Amniotic epithelial cell (primary cell): ENCODE results near the gene MARK1.
A peak's percentile ranks its signal among the peaks of the same experiment; 100 is the strongest.
"Not testable (repeated sequence)": the region's sequence is repeated elsewhere in the genome, so short reads cannot be mapped to it uniquely, and the experiment has no call there.

Source experiments
- DNase-seq: peaks from one replicate; pipeline ENCODE4 v3.0.0-alpha.2; 2010; ENCODE audit warnings: low read depth

Gene MARK1

DNA sequence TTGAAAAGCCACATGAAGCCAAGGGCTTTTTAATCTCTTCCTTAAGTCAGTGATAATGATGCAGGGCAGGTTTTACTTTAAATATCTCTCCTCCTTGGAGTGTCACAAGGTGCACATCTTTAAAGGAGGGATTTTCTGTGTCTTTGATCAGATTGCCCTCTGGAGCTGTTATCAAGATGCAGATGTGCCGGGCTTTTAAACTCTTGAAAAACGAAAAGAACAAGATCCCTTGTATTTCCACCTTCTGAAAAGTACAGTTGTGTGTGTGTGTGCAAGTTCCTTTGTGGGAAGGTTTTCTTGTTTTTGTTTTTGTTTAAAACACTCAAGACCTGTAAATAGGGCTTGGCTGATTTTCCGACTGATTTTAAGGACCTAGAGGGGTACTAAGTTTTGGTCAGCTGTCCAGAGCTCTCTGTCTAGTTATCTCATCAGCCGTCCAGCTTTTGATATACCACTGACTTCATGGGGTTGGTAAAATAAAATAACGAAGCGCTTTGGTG, 1.6 kb downstream of the MARK1 start:
- no peak for DNase-seq

DNA sequence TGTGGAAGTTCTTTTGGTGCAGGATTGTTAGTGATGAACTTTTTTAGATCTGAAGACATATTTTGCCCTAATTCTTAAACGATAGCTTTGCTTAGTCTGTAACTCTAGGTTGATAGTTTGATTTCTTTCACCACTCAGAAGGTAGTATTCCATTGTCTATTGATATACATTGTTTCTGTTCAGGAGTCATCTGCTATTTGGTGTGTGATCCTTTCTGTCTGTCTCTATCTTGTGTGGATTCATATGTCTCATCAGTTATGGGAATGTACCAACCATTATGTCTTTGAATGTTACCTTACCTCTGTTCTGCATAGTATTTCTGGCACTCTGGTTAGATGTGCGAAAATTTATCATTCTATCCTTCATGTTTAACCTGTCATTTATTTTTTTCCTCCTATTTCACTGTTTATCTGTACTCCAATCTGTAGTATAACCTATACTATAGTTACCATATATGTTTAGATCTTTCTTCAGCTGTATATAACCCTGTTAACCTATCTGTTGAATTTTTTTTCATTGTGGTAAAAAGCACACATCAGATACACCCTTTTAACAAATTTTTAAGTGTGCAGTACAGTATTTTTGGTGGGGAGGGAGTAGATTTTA, 5.7 kb downstream of the MARK1 start:
- DNase-seq = no peak

DNA sequence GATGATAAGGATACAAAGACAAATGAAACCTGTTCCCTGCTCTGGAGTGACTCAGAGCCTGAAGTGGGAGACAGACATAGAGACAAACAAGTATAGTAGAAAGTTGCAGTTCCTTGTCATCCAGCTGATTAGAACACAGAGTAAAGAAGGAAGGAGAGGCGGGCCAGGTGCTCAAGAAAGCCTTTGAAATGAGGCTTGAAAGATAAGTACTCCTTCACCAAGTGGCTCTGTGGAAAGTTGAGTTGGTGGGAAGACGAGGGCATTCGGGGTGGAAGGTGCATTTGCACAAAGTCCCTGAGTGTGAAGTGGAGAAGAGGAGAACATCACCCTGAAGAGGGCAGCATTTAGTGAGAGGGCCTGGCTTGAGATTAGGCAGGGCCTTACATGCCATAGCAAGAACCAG, 17.0 kb downstream of the MARK1 start:
- peak; percentile 4 for DNase-seq

DNA sequence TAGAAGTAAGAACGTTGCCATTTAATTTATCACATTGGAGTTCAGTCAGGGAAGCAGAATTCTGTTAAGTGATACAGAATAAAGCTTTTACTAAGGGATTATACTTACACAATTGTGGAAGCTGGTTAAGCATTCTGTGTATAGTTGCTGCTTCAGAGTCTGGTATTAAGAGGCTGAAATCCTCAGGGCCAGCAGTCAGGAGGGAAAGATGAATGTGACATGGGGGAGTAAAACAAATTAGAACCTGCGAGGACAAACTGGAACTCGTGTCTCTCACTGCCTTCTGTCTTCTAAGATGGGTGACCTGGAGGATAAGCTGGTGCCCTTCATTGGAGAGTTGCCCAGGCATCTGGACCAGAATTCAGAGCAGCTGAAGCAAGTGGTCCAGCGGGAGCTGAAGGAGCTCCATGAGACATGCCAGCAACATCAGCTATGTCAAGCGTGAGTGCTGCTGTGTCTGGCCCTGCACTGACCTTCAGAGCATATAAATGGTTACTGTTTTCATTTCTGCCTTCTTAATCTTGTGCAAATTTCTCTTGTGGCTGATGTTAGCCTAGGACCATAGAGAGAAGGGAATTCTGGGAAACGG, 23.0 kb downstream of the MARK1 start:
- no peak for DNase-seq

DNA sequence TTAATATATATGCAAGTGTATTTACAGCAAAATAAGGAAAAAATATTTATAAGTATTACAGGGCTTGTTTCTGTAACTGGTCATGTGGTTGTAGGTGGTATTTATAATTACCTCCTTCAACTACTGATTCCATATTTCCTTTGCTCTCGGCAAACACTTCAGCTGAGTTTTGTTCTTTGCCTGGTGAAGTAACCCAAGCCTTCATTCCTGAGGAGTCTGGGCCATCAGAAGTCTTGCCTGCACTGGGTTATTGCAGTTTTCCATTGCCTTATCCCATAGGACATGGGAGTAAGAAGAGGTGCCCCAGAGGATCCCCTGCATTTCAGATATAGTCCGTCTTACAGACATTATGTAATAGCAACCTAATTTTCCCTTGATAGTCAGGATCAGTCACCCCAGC, 23.8 kb downstream of the MARK1 start:
- DNase-seq = no peak

DNA sequence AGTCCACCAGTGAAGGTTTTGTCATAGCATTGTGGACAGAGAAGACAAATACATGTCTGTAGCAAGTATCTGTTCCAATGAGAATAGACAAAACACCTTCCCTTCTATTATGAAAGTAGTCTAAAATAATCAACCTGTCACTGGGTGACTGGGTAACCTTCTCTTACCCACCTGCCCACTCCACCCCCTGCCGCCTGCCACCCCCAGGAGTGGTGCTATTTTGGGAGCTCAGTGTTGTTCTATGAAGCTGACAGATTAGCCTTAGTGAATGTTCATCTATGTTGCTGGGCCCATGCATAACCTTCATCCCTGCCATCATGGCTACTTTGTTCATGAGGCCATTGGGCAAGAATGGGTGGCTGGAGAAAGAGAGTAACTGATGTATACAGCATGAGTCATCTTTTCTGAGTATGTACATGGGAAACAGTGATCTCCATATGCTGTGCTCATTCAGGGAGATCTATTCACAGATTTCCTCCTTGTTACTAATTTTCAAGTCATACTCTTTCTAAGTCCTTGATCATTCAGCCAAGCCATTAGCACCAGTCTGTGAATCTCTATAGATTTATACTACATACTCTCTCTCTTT, 24.8 kb downstream of the MARK1 start:
- DNase-seq = no peak

DNA sequence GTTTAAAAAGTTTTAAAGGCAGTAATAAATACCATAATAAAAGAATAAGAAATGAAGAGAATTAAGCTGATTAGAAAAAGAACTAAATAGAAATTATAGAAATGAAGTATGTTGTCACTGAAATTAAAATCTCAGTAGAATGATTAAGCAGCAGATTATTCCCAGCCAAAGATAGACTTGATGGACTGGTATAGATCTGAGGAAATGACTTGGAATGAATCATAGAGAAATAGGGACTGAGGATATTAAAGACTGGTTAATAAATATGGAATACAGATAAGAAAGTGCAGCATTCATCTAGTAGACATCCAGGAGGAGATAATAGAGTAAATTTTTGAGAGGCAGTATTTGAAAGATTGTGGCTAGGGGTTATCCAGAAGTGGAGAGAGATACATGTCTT, 28.7 kb downstream of the MARK1 start:
- no peak for DNase-seq

DNA sequence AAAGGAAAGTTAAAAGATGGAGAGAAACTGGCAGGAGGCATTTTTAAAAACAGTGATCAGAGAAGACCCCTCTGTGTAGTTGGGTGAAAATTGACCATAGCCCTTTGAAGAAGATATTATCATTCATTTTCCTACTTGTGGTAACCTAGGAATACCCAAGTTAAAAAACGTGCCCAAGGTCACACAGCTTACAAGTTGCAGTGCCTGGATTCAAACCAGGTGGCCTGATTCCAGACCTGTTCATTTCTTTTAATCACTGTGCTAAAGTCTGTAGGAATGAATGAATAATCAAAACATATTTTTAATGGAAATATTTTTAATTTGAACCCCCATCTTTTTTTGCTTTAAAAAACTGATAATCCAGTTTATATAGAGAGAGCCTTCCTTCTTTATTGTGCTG, 35.6 kb downstream of the MARK1 start:
- DNase-seq = no peak

DNA sequence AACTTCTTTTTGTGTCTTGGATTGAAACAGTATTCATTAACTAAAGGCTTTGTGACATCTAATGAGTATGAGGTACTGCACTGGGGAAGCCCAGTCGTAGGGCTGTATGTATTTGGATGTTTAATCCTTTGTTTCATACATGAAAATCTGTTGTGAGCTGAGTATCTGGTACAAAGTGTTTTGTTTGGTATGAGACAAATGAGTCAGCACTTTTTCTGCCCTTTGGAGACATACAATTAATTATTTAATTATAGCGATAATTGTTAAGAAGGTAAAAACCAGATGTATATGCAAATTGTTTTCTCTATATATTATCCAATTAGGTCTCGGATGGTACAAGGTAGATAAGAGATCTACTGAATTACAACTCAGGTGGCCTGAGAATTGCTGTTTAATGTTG, 36.3 kb downstream of the MARK1 start:
- DNase-seq = no peak

DNA sequence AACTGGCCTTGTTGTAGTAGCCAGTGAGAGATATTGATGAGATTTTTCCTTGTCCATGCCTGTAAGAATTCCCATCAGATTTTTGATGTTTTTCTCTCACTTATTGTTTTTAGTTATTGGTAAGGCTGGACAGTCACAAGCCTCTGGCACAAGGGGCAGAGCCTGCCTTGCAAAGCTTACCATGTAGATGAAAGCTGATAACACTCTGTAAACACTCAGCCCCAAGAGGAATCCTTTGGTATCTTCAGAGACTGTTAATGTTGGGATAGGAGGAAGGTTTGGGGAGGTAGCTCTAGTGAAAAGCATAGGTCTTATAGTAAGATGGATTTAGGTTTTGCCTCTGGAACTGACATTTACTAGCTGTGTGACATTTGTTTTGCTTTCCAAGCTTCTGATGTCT, 37.7 kb downstream of the MARK1 start:
- DNase-seq = no peak

DNA sequence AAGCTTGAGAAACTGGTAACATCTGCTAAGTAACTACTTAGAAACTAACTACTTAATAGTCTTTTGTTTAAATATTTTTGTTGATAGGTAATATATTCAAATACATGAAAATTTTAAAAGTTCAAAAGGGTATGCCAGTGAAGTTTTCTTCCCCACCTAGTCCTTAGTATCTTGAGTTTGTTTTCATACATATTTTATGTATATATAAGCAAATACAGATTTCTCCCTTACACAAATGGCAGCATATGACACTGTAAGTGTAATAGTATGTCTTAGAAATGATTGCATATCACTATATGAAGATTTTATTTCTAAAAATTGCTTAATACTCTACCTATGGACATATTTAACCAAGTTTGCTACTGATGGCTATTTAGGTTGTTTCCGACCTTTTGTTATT, 38.9 kb downstream of the MARK1 start:
- no peak for DNase-seq

DNA sequence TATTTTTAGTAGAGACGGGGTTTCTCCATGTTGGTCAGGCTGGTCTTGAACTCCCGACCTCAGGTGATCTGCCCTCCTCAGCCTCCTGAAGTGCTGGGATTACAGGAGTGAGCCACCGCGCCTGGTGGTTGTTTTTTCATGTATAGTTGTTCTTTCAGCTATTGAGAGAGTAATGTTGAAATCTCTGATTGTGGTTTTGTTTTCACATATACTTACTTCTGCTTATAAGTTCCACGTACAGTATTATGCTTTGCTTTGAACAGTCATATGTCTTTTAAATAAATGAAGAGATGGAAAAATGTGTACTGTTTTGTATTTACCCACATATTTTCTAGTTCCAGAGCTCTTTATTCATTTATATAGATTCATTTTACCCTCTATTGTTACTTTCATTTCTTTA, 44.5 kb downstream of the MARK1 start:
- no peak for DNase-seq

DNA sequence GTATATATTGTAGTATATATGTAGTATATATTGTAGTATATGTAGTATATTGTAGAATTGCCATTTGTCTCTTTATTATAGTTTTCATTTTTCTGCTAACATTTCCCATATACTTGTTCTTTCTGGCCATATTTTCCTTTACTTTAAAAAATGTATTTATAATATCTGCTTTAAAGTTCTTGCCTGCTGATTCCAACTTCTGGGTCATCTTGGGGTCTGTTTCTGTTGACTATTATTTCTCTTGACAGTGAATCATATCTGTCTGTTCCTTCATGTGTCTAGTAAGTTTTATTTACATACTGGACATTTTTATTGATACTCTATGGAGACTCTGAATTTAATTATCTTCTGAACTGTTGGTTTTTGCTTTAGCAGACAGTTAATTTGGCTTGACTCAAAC, 45.9 kb downstream of the MARK1 start:
- no peak for DNase-seq

DNA sequence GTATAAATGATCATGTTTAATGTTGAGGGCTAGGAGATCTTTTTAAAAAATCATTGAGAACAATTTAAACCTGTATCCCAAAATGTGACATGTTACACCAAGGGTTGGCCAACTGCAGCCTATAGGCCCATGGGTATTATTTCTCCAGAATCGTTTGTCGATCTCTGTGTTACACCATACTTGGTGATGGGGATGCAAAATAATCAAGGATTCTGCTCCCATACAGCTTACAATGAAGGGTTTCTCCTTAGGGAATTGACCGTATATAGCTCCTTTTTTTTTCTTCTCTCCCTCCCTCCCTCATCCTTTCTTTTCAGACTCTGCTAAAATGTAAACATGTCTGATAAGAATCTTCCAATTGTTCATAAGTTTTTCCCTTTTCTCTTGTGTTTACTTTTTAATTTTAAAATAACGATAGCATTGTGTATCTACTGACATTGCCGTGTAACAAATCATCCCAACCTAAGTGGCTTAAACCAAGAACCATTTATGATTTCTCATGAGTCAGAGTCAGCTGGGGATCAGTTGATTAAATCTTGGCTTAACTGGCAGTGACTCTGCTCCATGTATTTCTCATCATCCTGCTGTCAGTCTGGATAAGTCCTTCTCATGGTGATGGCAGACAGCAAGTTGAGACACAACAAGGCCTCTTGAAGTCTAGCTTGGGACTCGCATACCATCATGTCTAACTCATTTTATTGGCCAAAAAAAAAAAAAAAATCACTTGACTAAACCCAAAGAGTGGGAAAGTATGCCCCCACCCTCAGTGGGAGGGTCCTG, 48.0 kb downstream of the MARK1 start:
- no peak for DNase-seq

DNA sequence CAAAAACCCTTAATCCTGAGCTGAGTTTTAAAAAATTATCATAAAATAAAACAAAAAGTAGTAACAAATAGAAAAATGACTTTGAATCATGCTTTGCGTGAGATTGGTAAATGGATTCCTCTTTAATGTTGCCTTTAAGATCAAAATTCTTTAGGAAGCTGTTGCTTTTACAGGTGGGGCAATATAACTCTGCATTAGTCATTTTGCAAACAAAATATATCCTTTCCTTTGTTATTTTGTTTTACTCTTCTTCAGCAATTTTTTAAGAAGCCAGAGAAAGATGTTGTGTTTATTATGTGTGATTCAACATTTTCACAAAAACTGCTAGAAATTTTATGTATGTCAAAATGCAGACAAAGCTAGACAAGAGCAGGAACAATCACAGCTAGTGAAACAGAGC, 50.0 kb downstream of the MARK1 start:
- DNase-seq = no peak

DNA sequence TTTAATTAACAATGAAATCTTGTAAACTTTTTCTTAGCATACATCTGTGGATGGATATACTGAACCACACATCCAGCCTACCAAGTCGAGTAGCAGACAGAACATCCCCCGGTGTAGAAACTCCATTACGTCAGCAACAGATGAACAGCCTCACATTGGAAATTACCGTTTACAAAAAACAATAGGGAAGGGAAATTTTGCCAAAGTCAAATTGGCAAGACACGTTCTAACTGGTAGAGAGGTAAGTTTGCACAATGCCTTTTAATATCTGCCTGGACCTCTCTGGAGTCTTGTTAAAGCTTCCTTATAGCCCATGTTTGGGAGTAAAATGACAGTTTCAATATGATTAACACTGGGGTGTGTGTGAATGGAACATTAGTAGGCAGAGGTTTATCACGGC, 51.4 kb downstream of the MARK1 start:
- DNase-seq = no peak

DNA sequence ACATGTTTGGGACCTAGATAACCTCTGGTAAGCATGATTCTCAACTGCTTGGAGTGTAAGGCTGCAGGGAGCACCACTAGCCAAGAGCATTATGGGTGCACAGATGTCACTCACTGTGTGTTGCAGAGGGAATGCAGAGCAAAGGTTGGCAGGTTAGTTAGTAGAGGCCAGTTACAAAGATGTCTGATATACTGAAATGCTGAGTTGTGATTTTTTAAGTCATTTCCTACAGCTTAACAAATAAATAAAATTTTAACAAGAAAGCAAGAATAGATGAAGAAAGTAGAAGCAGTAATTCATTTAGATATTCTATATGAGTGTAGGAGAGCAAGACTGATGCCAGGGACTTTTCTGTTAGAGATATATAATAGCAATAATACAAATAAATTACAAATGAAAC, 64.8 kb downstream of the MARK1 start:
- DNase-seq = no peak

DNA sequence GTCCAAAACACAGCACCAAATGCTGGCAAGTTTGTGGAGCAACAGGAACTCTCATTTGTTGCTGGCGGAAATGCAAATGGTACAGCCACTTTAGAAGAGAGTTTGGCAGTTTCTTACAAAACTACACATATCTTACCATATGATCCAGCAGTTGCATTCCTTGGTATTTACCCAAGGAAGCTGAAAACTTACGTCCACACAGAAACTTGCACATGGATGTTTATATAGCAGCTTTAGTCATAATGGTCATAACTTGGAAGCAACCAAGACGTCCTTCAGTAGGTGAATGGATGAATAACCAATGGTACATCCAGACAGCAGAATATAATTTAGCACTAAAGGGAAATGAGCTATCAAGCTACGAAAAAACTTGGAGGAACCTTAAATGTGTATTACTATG, 66.4 kb downstream of the MARK1 start:
- DNase-seq = no peak

DNA sequence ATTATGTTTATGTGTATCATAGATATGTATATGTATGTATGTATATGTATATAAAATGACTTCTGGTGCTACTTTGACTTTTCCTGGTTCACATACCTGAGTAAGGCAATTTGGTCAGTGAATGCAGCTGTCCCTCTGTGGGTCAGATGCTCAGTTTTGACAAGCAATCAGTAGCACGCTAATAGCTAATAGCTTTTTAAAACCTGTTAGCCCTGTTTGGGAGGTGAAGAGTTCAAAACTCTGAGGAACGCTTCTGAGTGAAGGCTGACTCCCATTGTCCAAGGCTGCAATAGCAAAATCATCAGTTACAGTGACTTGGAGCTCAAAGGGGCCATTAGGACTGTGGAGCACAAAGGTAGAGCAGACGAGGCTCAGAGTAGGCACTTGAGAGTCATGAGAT, 67.2 kb downstream of the MARK1 start:
- DNase-seq = no peak

DNA sequence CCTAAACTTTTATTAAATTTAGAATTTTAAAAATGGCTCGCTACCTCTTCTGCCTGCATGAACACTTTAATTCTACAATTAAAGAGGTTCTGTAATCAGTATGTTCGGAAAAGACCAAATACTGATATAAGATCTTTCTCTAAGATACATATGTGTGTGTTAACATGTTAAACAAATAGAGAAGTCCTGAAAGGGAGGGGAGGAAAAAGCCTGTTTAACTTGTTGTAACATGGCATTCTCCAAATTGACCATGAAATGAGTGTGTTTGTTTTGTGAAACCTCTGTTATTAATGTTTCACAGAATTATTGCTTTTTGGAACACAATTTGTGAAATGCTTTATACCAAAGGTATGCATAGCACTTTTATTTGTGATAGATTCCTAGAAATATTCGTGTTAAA, 77.0 kb downstream of the MARK1 start:
- no peak for DNase-seq

DNA sequence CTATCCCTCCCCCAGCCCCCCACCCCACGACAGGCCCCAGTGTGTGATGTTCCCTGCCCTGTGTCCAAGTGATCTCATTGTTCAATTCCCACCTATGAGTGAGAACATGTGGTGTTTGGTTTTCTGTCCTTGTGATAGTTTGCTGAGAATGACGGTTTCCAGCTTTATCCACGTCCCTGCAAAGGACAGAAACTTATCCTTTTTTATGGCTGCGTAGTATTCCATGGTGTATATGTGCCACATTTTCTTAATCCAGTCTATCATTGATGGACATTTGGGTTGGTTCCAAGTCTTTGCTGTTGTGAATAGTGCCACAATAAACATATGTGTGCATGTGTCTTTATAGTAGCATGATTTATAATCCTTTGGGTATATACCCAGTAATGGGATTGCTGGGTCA, 77.7 kb downstream of the MARK1 start:
- not testable (repeated sequence) for DNase-seq

DNA sequence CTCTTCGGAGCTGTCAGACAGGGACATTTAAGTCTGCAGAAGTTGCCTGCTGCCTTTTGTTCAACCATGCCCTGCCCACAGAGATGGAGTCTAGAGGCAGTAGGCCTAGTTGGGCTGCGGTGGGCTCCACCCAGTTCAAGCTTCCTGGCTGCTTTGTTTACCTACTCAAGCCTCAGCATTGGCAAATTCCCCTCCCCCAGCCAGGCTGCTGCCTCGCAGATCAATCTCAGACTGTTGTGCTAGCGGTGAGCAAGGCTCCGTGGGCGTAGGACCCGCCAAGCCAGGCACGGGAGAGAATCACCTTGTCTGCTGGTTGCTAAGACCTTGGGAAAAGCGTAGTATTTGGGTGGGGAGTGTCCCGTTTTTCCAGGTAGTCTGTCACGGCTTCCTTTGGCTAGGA, 83.2 kb downstream of the MARK1 start:
- DNase-seq = not testable (repeated sequence)

DNA sequence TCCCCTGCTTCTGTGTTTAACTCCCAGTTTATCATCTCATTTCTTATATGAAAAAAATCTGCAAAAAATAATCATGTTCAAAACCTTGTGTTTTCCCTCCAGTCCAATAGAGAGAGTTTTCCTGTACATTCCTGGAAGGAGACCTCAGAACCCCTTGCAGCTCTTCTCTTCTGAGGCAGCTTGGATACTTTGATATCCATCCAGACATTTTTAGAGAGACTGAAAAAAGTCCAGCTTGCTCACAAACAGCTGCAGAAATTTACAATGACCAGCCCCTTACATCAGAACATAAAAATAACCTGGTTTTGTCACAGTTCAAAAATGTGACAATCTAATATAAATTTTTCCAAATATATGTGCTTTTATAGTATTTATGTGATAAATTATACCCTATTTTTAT, 88.9 kb downstream of the MARK1 start:
- no peak for DNase-seq
